Measurements from ENCODE around the gene SLC25A14. TPM values are rescaled to one million over a fixed set of nuclear protein-coding genes. Genes with fewer than 3 reads are reported as not detected.
"Not testable (repeated sequence)": the region's sequence is repeated elsewhere in the genome, so short reads cannot be mapped to it uniquely, and the experiment has no call there.

SLC25A14 gene
- total RNA-seq, 2 donors from 2014 or later = 3.4 to 8.2 TPM

GRCh38 chrX:130330146-130330545 lies 9.6 kb upstream of the SLC25A14 start:
- TF ChIP-seq CTCF (IDR thresholded peaks at IDR 0.05) = no peak
- H3K27me3 ChIP-seq = no peaks in the 10 kb centered on the region
- no peak overlapping the region for H3K27ac ChIP-seq
- no peak for DNase-seq (ENCODE audit: low spot score)
- H3K4me3 ChIP-seq = no peak overlapping the region
- H3K4me1 ChIP-seq = no peaks in the 10 kb centered on the region
- H3K9me3 ChIP-seq = no peaks in the 10 kb centered on the region
- no peaks in the 10 kb centered on the region for H3K36me3 ChIP-seq

GRCh38 chrX:130330706-130331105 lies 9.0 kb upstream of the SLC25A14 start:
- no peak for DNase-seq (ENCODE audit: low spot score)
- peak in 1 of 2 donors; percentile 55 for TF ChIP-seq CTCF (IDR thresholded peaks at IDR 0.05)
- Histone ChIP-seq H3K4me1 (no peaks in the 10 kb centered on the region), H3K36me3 (no peaks in the 10 kb centered on the region), H3K27me3 (no peaks in the 10 kb centered on the region), H3K27ac (no peak overlapping the region), H3K4me3 (no peak overlapping the region), H3K9me3 (no peaks in the 10 kb centered on the region)

- no peaks in the 10 kb centered on the region for H3K4me1 ChIP-seq
- TF ChIP-seq CTCF (IDR thresholded peaks at IDR 0.05) = no peak
- H3K36me3 ChIP-seq = no peaks in the 10 kb centered on the region
- H3K4me3 ChIP-seq = no peak overlapping the region
- DNase-seq (ENCODE audit: low spot score) = no peak
- H3K27ac ChIP-seq = no peak overlapping the region
- no peaks in the 10 kb centered on the region for H3K9me3 ChIP-seq
- H3K27me3 ChIP-seq = no peaks in the 10 kb centered on the region
These were observed 3.2 kb upstream of the SLC25A14 start for GRCh38 chrX:130336531-130336930.

GRCh38 chrX:130338869-130339268 lies 850 bp upstream of the SLC25A14 start:
- DNase-seq (ENCODE audit: low spot score); H3K36me3 ChIP-seq; H3K9me3 ChIP-seq; H3K27me3 ChIP-seq; H3K27ac ChIP-seq; H3K4me1 ChIP-seq: not testable (repeated sequence)
- H3K4me3 ChIP-seq = peak overlapping the region; percentile 56 to 63

- Histone ChIP-seq H3K36me3 (no peaks in the 10 kb centered on the region), H3K4me1 (no peaks in the 10 kb centered on the region), H3K27me3 (no peaks in the 10 kb centered on the region), H3K27ac (no peak overlapping the region), H3K4me3 (peak overlapping the region; percentile 56 to 63), H3K9me3 (no peaks in the 10 kb centered on the region)
- no peak for DNase-seq (ENCODE audit: low spot score)
- TF ChIP-seq CTCF (IDR thresholded peaks at IDR 0.05) = no peak
These were observed 552 bp downstream of the SLC25A14 start for GRCh38 chrX:130340271-130340670.

GRCh38 chrX:130343411-130343810 lies 3.7 kb downstream of the SLC25A14 start:
- Histone ChIP-seq H3K9me3 (no peaks in the 10 kb centered on the region), H3K4me3 (no peak overlapping the region), H3K4me1 (no peaks in the 10 kb centered on the region), H3K36me3 (no peaks in the 10 kb centered on the region), H3K27ac (no peak overlapping the region), H3K27me3 (no peaks in the 10 kb centered on the region)
- no peak for DNase-seq (ENCODE audit: low spot score)
- no peak for TF ChIP-seq CTCF (IDR thresholded peaks at IDR 0.05)
